GM23338 (cell line): ENCODE measurements around the gene PACSIN1. TPM values are rescaled to one million over a fixed set of nuclear protein-coding genes. Genes with fewer than 3 reads are reported as not detected.
A peak's percentile ranks its signal among the peaks of the same experiment; 100 is the strongest.

Source experiments
- ATAC-seq: fragments of 200-7000 bp; cut with Tn5 transposase; 3 replicates; pipeline ENCODE4 v1.9.1; 2020
- DNase-seq: peaks from one replicate; pipeline ENCODE4 v3.0.0-alpha.2; 2015; ENCODE audit warnings: low spot score
- H2AFZ ChIP-seq: fragments of 200-600 bp; sonication (generic); 2 replicates; pipeline ENCODE4 v1.8.0; 2016; ENCODE audit warnings: antibody characterized with exemption, mild to moderate bottlenecking, moderate library complexity
- H3F3A ChIP-seq: fragments of 200-600 bp; sonication (generic); replicated peaks from 2 replicates; pipeline ENCODE4 v1.8.0; 2017; ENCODE audit warnings: antibody characterized with exemption, mixed run types, low read depth
- H3K27ac ChIP-seq: fragments of 200-600 bp; sonication (generic); 2 replicates; pipeline ENCODE4 v1.6.1; 2016; ENCODE audit warnings: low read depth
- H3K27me3 ChIP-seq: fragments of 200-600 bp; sonication (generic); 2 replicates; pipeline ENCODE4 v1.8.0; 2016; ENCODE audit warnings: mild to moderate bottlenecking, mixed run types, moderate library complexity; ENCODE audit not compliant: insufficient read depth
- H3K36me3 ChIP-seq: fragments of 200-600 bp; sonication (generic); 2 replicates; pipeline ENCODE4 v1.8.0; 2016; ENCODE audit warnings: mild to moderate bottlenecking; ENCODE audit not compliant: insufficient read depth
- H3K4me1 ChIP-seq: fragments of 200-600 bp; sonication (generic); 2 replicates; pipeline ENCODE4 v1.8.0; 2016; ENCODE audit warnings: mild to moderate bottlenecking, moderate library complexity; ENCODE audit not compliant: insufficient read depth
- H3K4me2 ChIP-seq: fragments of 200-600 bp; sonication (generic); 2 replicates; pipeline ENCODE4 v1.7.1; 2017; ENCODE audit warnings: mixed run types
- H3K4me3 ChIP-seq: fragments of 200-600 bp; sonication (generic); 2 replicates; pipeline ENCODE4 v1.6.1; 2016; ENCODE audit warnings: mixed run types
- H3K79me2 ChIP-seq: fragments of 200-600 bp; sonication (generic); replicated peaks from 2 replicates; pipeline ENCODE4 v1.8.0; 2017; ENCODE audit warnings: mild to moderate bottlenecking; ENCODE audit not compliant: insufficient read depth
- H3K9me2 ChIP-seq: fragments of 200-600 bp; sonication (generic); 2 replicates; pipeline ENCODE4 v1.8.0; 2017; ENCODE audit not compliant: insufficient read depth
- H4K20me1 ChIP-seq: fragments of 200-600 bp; sonication (generic); replicated peaks from 2 replicates; pipeline ENCODE4 v1.8.0; 2017; ENCODE audit warnings: mild to moderate bottlenecking; ENCODE audit not compliant: insufficient read depth
- H3K27ac Mint-ChIP-seq: 2 replicates; pipeline ENCODE4 v1.8.0; 2020; ENCODE audit warnings: inconsistent platforms, mild to moderate bottlenecking, moderate library complexity, mixed read lengths
- H3K27me3 Mint-ChIP-seq: 3 replicates; pipeline ENCODE4 v1.8.0; 2022; ENCODE audit warnings: low read depth, mild to moderate bottlenecking, moderate library complexity, mixed read lengths, inconsistent platforms; ENCODE audit not compliant: insufficient read depth, poor library complexity
- H3K36me3 Mint-ChIP-seq: 3 replicates; pipeline ENCODE4 v1.8.0; 2021; ENCODE audit warnings: low read depth, mild to moderate bottlenecking, inconsistent platforms, moderate library complexity, mixed read lengths
- H3K4me1 Mint-ChIP-seq: 3 replicates; pipeline ENCODE4 v1.8.0; 2020; ENCODE audit warnings: mild to moderate bottlenecking, inconsistent platforms, mixed read lengths
- H3K4me3 Mint-ChIP-seq: 3 replicates; pipeline ENCODE4 v1.8.0; 2021; ENCODE audit warnings: moderate library complexity, mild to moderate bottlenecking, inconsistent platforms, mixed read lengths
- H3K9me3 Mint-ChIP-seq: 3 replicates; pipeline ENCODE4 v1.8.0; 2020; ENCODE audit warnings: moderate library complexity, mild to moderate bottlenecking, inconsistent platforms, mixed read lengths
- CREB1 ChIP-seq: fragments of 250-450 bp; sonication (Bioruptor Pico); IDR thresholded peaks from 2 replicates; pipeline ENCODE4 v1.5.0; 2020; ENCODE audit warnings: low read depth, mild to moderate bottlenecking, moderate library complexity
- CTCF ChIP-seq, 2 experiments: fragments of 200-600 bp in 1 of 2; sonication (generic) in 1 of 2; conservative IDR thresholded peaks; 2 replicates each; pipeline versions ENCODE4 v1.5.1 to v1.6.1; 2016 to 2017; ENCODE audit warnings: antibody characterized with exemption in 2 of 2, low read depth in 2 of 2, mild to moderate bottlenecking in 2 of 2, moderate library complexity in 1 of 2
- ETS1 ChIP-seq: IDR thresholded peaks from 2 replicates; pipeline ENCODE4 v1.6.1; 2016; ENCODE audit warnings: antibody characterized with exemption
- EZH2 ChIP-seq: fragments of 200-600 bp; sonication (generic); IDR thresholded peaks from one replicate; pipeline ENCODE4 v1.8.0; 2017; ENCODE audit warnings: antibody characterized with exemption, mild to moderate bottlenecking, low read depth; ENCODE audit not compliant: unreplicated experiment
- EZH2phosphoT487 ChIP-seq: fragments of 200-600 bp; sonication (generic); IDR thresholded peaks from one replicate; pipeline ENCODE4 v1.8.1; 2018; ENCODE audit warnings: antibody characterized with exemption; ENCODE audit not compliant: unreplicated experiment
- JUNB ChIP-seq: IDR thresholded peaks from one replicate; pipeline ENCODE4 v1.6.1; 2016; ENCODE audit warnings: antibody characterized with exemption; ENCODE audit not compliant: unreplicated experiment
- NANOG ChIP-seq: IDR thresholded peaks from 2 replicates; pipeline ENCODE4 v1.6.1; 2016; ENCODE audit warnings: antibody characterized with exemption, borderline replicate concordance
- POLR2AphosphoS5 ChIP-seq: IDR thresholded peaks from 2 replicates; pipeline ENCODE4 v1.6.1; 2016; ENCODE audit warnings: antibody characterized with exemption, low read depth
- STAT1 ChIP-seq: IDR thresholded peaks from one replicate; pipeline ENCODE4 v1.6.1; 2016; ENCODE audit warnings: antibody characterized with exemption; ENCODE audit not compliant: unreplicated experiment
- ZNF114 ChIP-seq: fragments of 250-450 bp; sonication (Bioruptor Pico); IDR thresholded peaks from 2 replicates; pipeline ENCODE4 v1.5.0; 2020; ENCODE audit warnings: mild to moderate bottlenecking, moderate library complexity
- ZNF331 ChIP-seq: fragments of 250-450 bp; sonication (Bioruptor Pico); IDR thresholded peaks from 2 replicates; pipeline ENCODE4 v1.5.0; 2020; ENCODE audit warnings: low read depth, mild to moderate bottlenecking, moderate library complexity
- ZNF462 ChIP-seq: fragments of 250-450 bp; sonication (Bioruptor Pico); IDR thresholded peaks from 2 replicates; pipeline ENCODE4 v1.5.0; 2020; ENCODE audit warnings: mild to moderate bottlenecking, moderate library complexity
- polyA plus RNA-seq: library from polyadenylated mRNA; unstranded; fragments of >200 nt; fragmentation: Nextera tagmentation; extraction: Ambion mirVana; gene quantifications from 2 replicates; pipeline ENCODE4 v1.2.1, GENCODE V29; 2016
- total RNA-seq: library from RNA; depleted of rRNA; stranded (reverse); fragments of >200 nt; shearing (Covaris generic); gene quantifications from 2 replicates; pipeline ENCODE4 v1.2.3, GENCODE V29; 2014
- TF ChIP-seq, protein P1 (sequence below): IDR thresholded peaks from one replicate; pipeline ENCODE4 v1.6.1; 2018; ENCODE audit warnings: antibody characterized with exemption; ENCODE audit not compliant: unreplicated experiment

The PACSIN1 gene
- total and polyA plus RNA-seq, 2 experiments from 2014 or later = 5.2 to 8.7 TPM

GRCh38 chr6:34526241-34526972 lies 60.5 kb downstream of the PACSIN1 start:
- Histone ChIP-seq H2AFZ (0 out of 2 replicates have a peak overlapping the region, but pooled peaks have one; percentile 29), H3K27ac (no peak overlapping the region), H3F3A (no peaks in the 10 kb centered on the region), H3K4me1 (peaks cover 15% of the 10 kb centered on the region), H3K27me3 (no peaks in the 10 kb centered on the region), H3K79me2 (no peaks in the 10 kb centered on the region), H3K4me2 (peak overlapping the region; percentile 63), H3K9me2 (no peaks in the 10 kb centered on the region), H3K4me3 (peak overlapping the region; percentile 38), H4K20me1 (no peaks in the 10 kb centered on the region), H3K36me3 (no peaks in the 10 kb centered on the region)
- peaks cover 18% of the 10 kb centered on the region for H3K4me1 Mint-ChIP-seq
- DNase-seq = no peak
- ATAC-seq = peak; percentile 14
- no peak overlapping the region for H3K27ac Mint-ChIP-seq
- no peaks in the 10 kb centered on the region; the same call in 1 of the 3 replicates for H3K36me3 Mint-ChIP-seq
- TF ChIP-seq STAT1 (no peak), EZH2phosphoT487 (no peak), ZNF462 (CRISPR knock-in tag) (no peak), CREB1 (CRISPR knock-in tag) (no peak), NANOG (no peak), ZNF331 (no peak), POLR2AphosphoS5 (no peak), CTCF (conservative IDR thresholded peaks at IDR 0.05; ENCODE audit: low read depth in 2 of 2) (no peak), ETS1 (no peak), JUNB (no peak), ZNF114 (CRISPR knock-in tag) (no peak), EZH2 (no peak)
- TF ChIP-seq, protein P1, sequence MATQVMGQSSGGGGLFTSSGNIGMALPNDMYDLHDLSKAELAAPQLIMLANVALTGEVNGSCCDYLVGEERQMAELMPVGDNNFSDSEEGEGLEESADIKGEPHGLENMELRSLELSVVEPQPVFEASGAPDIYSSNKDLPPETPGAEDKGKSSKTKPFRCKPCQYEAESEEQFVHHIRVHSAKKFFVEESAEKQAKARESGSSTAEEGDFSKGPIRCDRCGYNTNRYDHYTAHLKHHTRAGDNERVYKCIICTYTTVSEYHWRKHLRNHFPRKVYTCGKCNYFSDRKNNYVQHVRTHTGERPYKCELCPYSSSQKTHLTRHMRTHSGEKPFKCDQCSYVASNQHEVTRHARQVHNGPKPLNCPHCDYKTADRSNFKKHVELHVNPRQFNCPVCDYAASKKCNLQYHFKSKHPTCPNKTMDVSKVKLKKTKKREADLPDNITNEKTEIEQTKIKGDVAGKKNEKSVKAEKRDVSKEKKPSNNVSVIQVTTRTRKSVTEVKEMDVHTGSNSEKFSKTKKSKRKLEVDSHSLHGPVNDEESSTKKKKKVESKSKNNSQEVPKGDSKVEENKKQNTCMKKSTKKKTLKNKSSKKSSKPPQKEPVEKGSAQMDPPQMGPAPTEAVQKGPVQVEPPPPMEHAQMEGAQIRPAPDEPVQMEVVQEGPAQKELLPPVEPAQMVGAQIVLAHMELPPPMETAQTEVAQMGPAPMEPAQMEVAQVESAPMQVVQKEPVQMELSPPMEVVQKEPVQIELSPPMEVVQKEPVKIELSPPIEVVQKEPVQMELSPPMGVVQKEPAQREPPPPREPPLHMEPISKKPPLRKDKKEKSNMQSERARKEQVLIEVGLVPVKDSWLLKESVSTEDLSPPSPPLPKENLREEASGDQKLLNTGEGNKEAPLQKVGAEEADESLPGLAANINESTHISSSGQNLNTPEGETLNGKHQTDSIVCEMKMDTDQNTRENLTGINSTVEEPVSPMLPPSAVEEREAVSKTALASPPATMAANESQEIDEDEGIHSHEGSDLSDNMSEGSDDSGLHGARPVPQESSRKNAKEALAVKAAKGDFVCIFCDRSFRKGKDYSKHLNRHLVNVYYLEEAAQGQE = no peak
- H3K9me3 Mint-ChIP-seq = no peaks in the 10 kb centered on the region; the same call in 2 of the 3 replicates
- peaks cover 18% of the 10 kb centered on the region for H3K27me3 Mint-ChIP-seq
- H3K4me3 Mint-ChIP-seq = peak overlapping the region; percentile 73; the same call in 2 of the 3 replicates
